Karpas-422 (cell line): ENCODE data around the gene SPEF2. TPM values are rescaled to one million over a fixed set of nuclear protein-coding genes. Genes with fewer than 3 reads are reported as not detected.
A peak's percentile ranks its signal among the peaks of the same experiment; 100 is the strongest.

ENCODE experiments used
- DNase-seq: peaks from one replicate; pipeline ENCODE4 v3.0.0-alpha.2; 2015
- H2AFZ ChIP-seq: fragments of 200-600 bp; sonication (generic); 2 replicates; pipeline ENCODE4 v1.6.1; 2014; ENCODE audit warnings: antibody characterized with exemption, low read length, mixed read lengths
- H3K27ac ChIP-seq: fragments of 200-600 bp; sonication (generic); 2 replicates; pipeline ENCODE4 v1.5.1; 2014; ENCODE audit warnings: mild to moderate bottlenecking, low read length, moderate library complexity
- H3K27me3 ChIP-seq: fragments of 200-600 bp; sonication (generic); 2 replicates; pipeline ENCODE4 v1.6.1; 2014; ENCODE audit warnings: low read length, mixed read lengths
- H3K36me3 ChIP-seq: fragments of 200-600 bp; sonication (generic); 2 replicates; pipeline ENCODE4 v1.6.1; 2014; ENCODE audit warnings: low read length, mixed read lengths; ENCODE audit not compliant: insufficient read depth
- H3K4me1 ChIP-seq: fragments of 200-600 bp; sonication (generic); 2 replicates; pipeline ENCODE4 v1.6.1; 2014; ENCODE audit warnings: mild to moderate bottlenecking, low read length, mixed read lengths
- H3K4me2 ChIP-seq: fragments of 200-600 bp; sonication (generic); 2 replicates; pipeline ENCODE4 v1.6.1; 2014; ENCODE audit warnings: low read length, low read depth, mild to moderate bottlenecking; ENCODE audit not compliant: poor library complexity, severe bottlenecking
- H3K4me3 ChIP-seq: fragments of 200-600 bp; sonication (generic); 2 replicates; pipeline ENCODE4 v1.5.1; 2014; ENCODE audit warnings: mild to moderate bottlenecking, antibody characterized with exemption, low read length, mixed read lengths
- H3K79me2 ChIP-seq: fragments of 200-600 bp; sonication (generic); 2 replicates; pipeline ENCODE4 v1.6.1; 2014; ENCODE audit warnings: mild to moderate bottlenecking, low read length, mixed read lengths
- H3K9ac ChIP-seq: fragments of 200-600 bp; sonication (generic); 2 replicates; pipeline ENCODE4 v1.6.0; 2014; ENCODE audit warnings: low read length
- H3K9me2 ChIP-seq: fragments of 200-600 bp; sonication (generic), shearing (Covaris generic); replicated peaks from 2 replicates; pipeline ENCODE4 v1.6.0; 2014; ENCODE audit warnings: mild to moderate bottlenecking, low read length, moderate library complexity; ENCODE audit not compliant: insufficient read depth
- H3K9me3 ChIP-seq: fragments of 300-700, 200-600 bp; sonication (generic); 2 replicates; pipeline ENCODE4 v1.6.1; 2014; ENCODE audit warnings: low read length, mixed read lengths
- H4K20me1 ChIP-seq: fragments of 200-600 bp; sonication (generic); 2 replicates; pipeline ENCODE4 v1.6.1; 2014; ENCODE audit warnings: mild to moderate bottlenecking, antibody characterized with exemption, low read length, low read depth; ENCODE audit not compliant: insufficient read depth
- total RNA-seq: library from RNA; depleted of rRNA; stranded (reverse); fragments of >200 nt; shearing (Covaris generic); gene quantifications from 2 replicates; pipeline ENCODE4 v1.2.3, GENCODE V29; 2014; ENCODE audit warnings: low replicate concordance

The SPEF2 gene
- total RNA-seq, 1 experiment from 2014 or later: not detected

GRCh38 chr5:35811108-35811741 lies 193.6 kb downstream of the SPEF2 start:
- H4K20me1 ChIP-seq: no peaks in the 10 kb centered on the region
- no peak overlapping the region for H3K4me3 ChIP-seq
- H3K79me2 ChIP-seq: no peaks in the 10 kb centered on the region
- no peak overlapping the region for H3K27ac ChIP-seq
- H3K4me1 ChIP-seq: no peaks in the 10 kb centered on the region
- H2AFZ ChIP-seq: no peak overlapping the region
- no peak overlapping the region for H3K4me2 ChIP-seq
- no peaks in the 10 kb centered on the region for H3K9me3 ChIP-seq
- no peaks in the 10 kb centered on the region for H3K27me3 ChIP-seq
- no peaks in the 10 kb centered on the region for H3K9me2 ChIP-seq
- no peaks in the 10 kb centered on the region for H3K36me3 ChIP-seq
- no peak overlapping the region for H3K9ac ChIP-seq
- DNase-seq: no peak

GRCh38 chr5:35813521-35813920 lies 195.9 kb downstream of the SPEF2 start:
- Histone ChIP-seq H3K4me1 (no peaks in the 10 kb centered on the region), H3K9me2 (no peaks in the 10 kb centered on the region), H3K9ac (no peak overlapping the region), H3K4me2 (no peak overlapping the region), H3K27me3 (no peaks in the 10 kb centered on the region), H3K79me2 (no peaks in the 10 kb centered on the region), H3K9me3 (no peaks in the 10 kb centered on the region), H2AFZ (no peak overlapping the region), H3K4me3 (no peak overlapping the region), H4K20me1 (no peaks in the 10 kb centered on the region), H3K27ac (no peak overlapping the region), H3K36me3 (no peaks in the 10 kb centered on the region)
- DNase-seq: no peak

GRCh38 chr5:35815089-35815936 lies 197.7 kb downstream of the SPEF2 start:
- Histone ChIP-seq H3K4me3 (no peak overlapping the region), H4K20me1 (no peaks in the 10 kb centered on the region), H3K36me3 (no peaks in the 10 kb centered on the region), H2AFZ (no peak overlapping the region), H3K9me2 (no peaks in the 10 kb centered on the region), H3K27ac (no peak overlapping the region), H3K79me2 (no peaks in the 10 kb centered on the region), H3K9me3 (no peaks in the 10 kb centered on the region), H3K27me3 (no peaks in the 10 kb centered on the region), H3K4me2 (no peak overlapping the region), H3K9ac (no peak overlapping the region), H3K4me1 (no peaks in the 10 kb centered on the region)
- DNase-seq: peak; percentile 71

- Histone ChIP-seq H3K27ac (no peak overlapping the region), H3K79me2 (no peaks in the 10 kb centered on the region), H3K36me3 (no peaks in the 10 kb centered on the region), H2AFZ (no peak overlapping the region), H3K4me1 (no peaks in the 10 kb centered on the region), H3K4me3 (no peak overlapping the region), H4K20me1 (no peaks in the 10 kb centered on the region), H3K27me3 (no peaks in the 10 kb centered on the region), H3K9me3 (no peaks in the 10 kb centered on the region), H3K9me2 (no peaks in the 10 kb centered on the region), H3K4me2 (no peak overlapping the region), H3K9ac (no peak overlapping the region)
- no peak for DNase-seq
Measured at GRCh38 chr5:35816881-35817521, 199.3 kb downstream of the SPEF2 start.

- no peaks in the 10 kb centered on the region for H3K36me3 ChIP-seq
- H3K27me3 ChIP-seq: no peaks in the 10 kb centered on the region
- H3K9ac ChIP-seq: no peak overlapping the region
- H3K4me1 ChIP-seq: no peaks in the 10 kb centered on the region
- no peak overlapping the region for H3K4me3 ChIP-seq
- no peak overlapping the region for H3K27ac ChIP-seq
- H3K4me2 ChIP-seq: no peak overlapping the region
- no peaks in the 10 kb centered on the region for H3K9me3 ChIP-seq
- DNase-seq: no peak
- H4K20me1 ChIP-seq: no peaks in the 10 kb centered on the region
- H3K9me2 ChIP-seq: no peaks in the 10 kb centered on the region
- no peak overlapping the region for H2AFZ ChIP-seq
- no peaks in the 10 kb centered on the region for H3K79me2 ChIP-seq
Measured at GRCh38 chr5:35819026-35819425, 201.4 kb downstream of the SPEF2 start.

- Histone ChIP-seq H3K4me2 (no peak overlapping the region), H3K4me3 (no peak overlapping the region), H3K27ac (no peak overlapping the region), H2AFZ (no peak overlapping the region), H3K9me3 (no peaks in the 10 kb centered on the region), H3K79me2 (no peaks in the 10 kb centered on the region), H4K20me1 (no peaks in the 10 kb centered on the region), H3K9me2 (no peaks in the 10 kb centered on the region), H3K9ac (no peak overlapping the region), H3K36me3 (no peaks in the 10 kb centered on the region), H3K4me1 (no peaks in the 10 kb centered on the region), H3K27me3 (no peaks in the 10 kb centered on the region)
- no peak for DNase-seq
Measured at GRCh38 chr5:35819668-35820067, 202.0 kb downstream of the SPEF2 start.

- H3K36me3 ChIP-seq: no peaks in the 10 kb centered on the region
- H3K9me3 ChIP-seq: no peaks in the 10 kb centered on the region
- H4K20me1 ChIP-seq: no peaks in the 10 kb centered on the region
- no peaks in the 10 kb centered on the region for H3K4me1 ChIP-seq
- DNase-seq: no peak
- H3K27ac ChIP-seq: no peak overlapping the region
- H2AFZ ChIP-seq: no peak overlapping the region
- H3K9me2 ChIP-seq: no peaks in the 10 kb centered on the region
- H3K4me3 ChIP-seq: no peak overlapping the region
- no peak overlapping the region for H3K4me2 ChIP-seq
- no peaks in the 10 kb centered on the region for H3K27me3 ChIP-seq
- H3K79me2 ChIP-seq: no peaks in the 10 kb centered on the region
- no peak overlapping the region for H3K9ac ChIP-seq
Measured at GRCh38 chr5:35820735-35821134, 203.1 kb downstream of the SPEF2 start.

- H3K36me3 ChIP-seq: no peaks in the 10 kb centered on the region
- H3K27me3 ChIP-seq: no peaks in the 10 kb centered on the region
- DNase-seq: no peak
- H3K9me2 ChIP-seq: no peaks in the 10 kb centered on the region
- no peaks in the 10 kb centered on the region for H3K9me3 ChIP-seq
- H2AFZ ChIP-seq: no peak overlapping the region
- H3K27ac ChIP-seq: no peak overlapping the region
- no peak overlapping the region for H3K4me3 ChIP-seq
- no peaks in the 10 kb centered on the region for H3K79me2 ChIP-seq
- H4K20me1 ChIP-seq: no peaks in the 10 kb centered on the region
- H3K4me1 ChIP-seq: no peaks in the 10 kb centered on the region
- no peak overlapping the region for H3K4me2 ChIP-seq
- no peak overlapping the region for H3K9ac ChIP-seq
Measured at GRCh38 chr5:35821513-35821912, 203.8 kb downstream of the SPEF2 start.
